Smooth muscle cell (in vitro differentiated cells): ENCODE measurements around the gene RBP3. TPM values are rescaled to one million over a fixed set of nuclear protein-coding genes. Genes with fewer than 3 reads are reported as not detected.

Experiments used
- DNase-seq: peaks from one replicate; lab custom pipeline; 2025; ENCODE audit not compliant: unreplicated experiment; lab: John Stamatoyannopoulos, UW
- H2AFZ ChIP-seq: fragments of 200-600 bp; sonication (generic); 2 replicates; pipeline ENCODE4 v1.6.0; 2016; ENCODE audit warnings: antibody characterized with exemption, low read depth, mild to moderate bottlenecking
- H3F3A ChIP-seq: fragments of 200-600 bp; sonication (generic); 2 replicates; pipeline ENCODE4 v1.6.0; 2017; ENCODE audit warnings: antibody characterized with exemption, low read depth
- H3K27ac ChIP-seq: fragments of 200-600 bp; sonication (generic); 2 replicates; pipeline ENCODE4 v1.5.1; 2016; ENCODE audit warnings: low read depth, mild to moderate bottlenecking
- H3K27me3 ChIP-seq: fragments of 200-600 bp; sonication (generic); 2 replicates; pipeline ENCODE4 v1.6.1; 2016; ENCODE audit warnings: low read depth, mild to moderate bottlenecking
- H3K36me3 ChIP-seq: fragments of 200-600 bp; sonication (generic); 2 replicates; pipeline ENCODE4 v1.5.1; 2016; ENCODE audit warnings: low read depth
- H3K4me1 ChIP-seq: fragments of 200-600 bp; sonication (generic); 2 replicates; pipeline ENCODE4 v1.5.1; 2016; ENCODE audit warnings: low read depth
- H3K4me2 ChIP-seq: fragments of 200-600 bp; sonication (generic); 2 replicates; pipeline ENCODE4 v1.6.0; 2016; ENCODE audit warnings: mild to moderate bottlenecking
- H3K4me3 ChIP-seq: fragments of 200-600 bp; sonication (generic); 2 replicates; pipeline ENCODE4 v1.5.1; 2016; ENCODE audit warnings: mild to moderate bottlenecking
- H3K79me2 ChIP-seq: fragments of 200-600 bp; sonication (generic); 2 replicates; pipeline ENCODE4 v1.6.0; 2016; ENCODE audit warnings: low read depth, mild to moderate bottlenecking
- H3K9ac ChIP-seq: fragments of 200-600 bp; sonication (generic); 2 replicates; pipeline ENCODE4 v1.6.0; 2016; ENCODE audit warnings: low read depth
- H3K9me3 ChIP-seq: fragments of 200-600 bp; sonication (generic); replicated peaks from 2 replicates; pipeline ENCODE4 v1.5.1; 2016; ENCODE audit warnings: low read depth
- H4K20me1 ChIP-seq: fragments of 200-600 bp; sonication (generic); 2 replicates; pipeline ENCODE4 v1.6.0; 2016; ENCODE audit warnings: low read depth
- WGBS: methylation state at CpG from one replicate; pipeline ENCODE4 v1.1.7; 2016; ENCODE audit warnings: low lambda C conversion rate; 5-methylcytosine and 5-hydroxymethylcytosine counted together
- polyA plus RNA-seq: library from polyadenylated mRNA; unstranded; fragments of >200 nt; fragmentation: Nextera tagmentation; extraction: Ambion mirVana; gene quantifications from 2 replicates; pipeline ENCODE4 v1.2.1, GENCODE V29; 2016
- total RNA-seq: library from RNA; depleted of rRNA; stranded (reverse); fragments of >200 nt; gene quantifications from 2 replicates; pipeline ENCODE4 v1.2.3, GENCODE V29; 2014
- TF ChIP-seq, protein P1 (sequence below): fragments of 200-600 bp; sonication (generic); IDR thresholded peaks from 2 replicates; pipeline ENCODE4 v1.5.1; 2017; ENCODE audit warnings: borderline replicate concordance, mild to moderate bottlenecking, antibody characterized with exemption; ENCODE audit not compliant: insufficient read depth, poor library complexity, severe bottlenecking

Gene RBP3
- total and polyA plus RNA-seq, 2 experiments from 2014 or later, result not detected

- Histone ChIP-seq H3K36me3 (no peaks in the 10 kb centered on the region), H3K4me3 (no peak overlapping the region), H2AFZ (no peak overlapping the region), H3F3A (no peaks in the 10 kb centered on the region), H3K9ac (no peak overlapping the region), H3K4me1 (no peaks in the 10 kb centered on the region), H3K4me2 (no peak overlapping the region), H3K79me2 (no peaks in the 10 kb centered on the region), H3K9me3 (no peaks in the 10 kb centered on the region), H3K27ac (no peak overlapping the region), H3K27me3 (no peaks in the 10 kb centered on the region), H4K20me1 (no peaks in the 10 kb centered on the region)
- TF ChIP-seq, protein P1, sequence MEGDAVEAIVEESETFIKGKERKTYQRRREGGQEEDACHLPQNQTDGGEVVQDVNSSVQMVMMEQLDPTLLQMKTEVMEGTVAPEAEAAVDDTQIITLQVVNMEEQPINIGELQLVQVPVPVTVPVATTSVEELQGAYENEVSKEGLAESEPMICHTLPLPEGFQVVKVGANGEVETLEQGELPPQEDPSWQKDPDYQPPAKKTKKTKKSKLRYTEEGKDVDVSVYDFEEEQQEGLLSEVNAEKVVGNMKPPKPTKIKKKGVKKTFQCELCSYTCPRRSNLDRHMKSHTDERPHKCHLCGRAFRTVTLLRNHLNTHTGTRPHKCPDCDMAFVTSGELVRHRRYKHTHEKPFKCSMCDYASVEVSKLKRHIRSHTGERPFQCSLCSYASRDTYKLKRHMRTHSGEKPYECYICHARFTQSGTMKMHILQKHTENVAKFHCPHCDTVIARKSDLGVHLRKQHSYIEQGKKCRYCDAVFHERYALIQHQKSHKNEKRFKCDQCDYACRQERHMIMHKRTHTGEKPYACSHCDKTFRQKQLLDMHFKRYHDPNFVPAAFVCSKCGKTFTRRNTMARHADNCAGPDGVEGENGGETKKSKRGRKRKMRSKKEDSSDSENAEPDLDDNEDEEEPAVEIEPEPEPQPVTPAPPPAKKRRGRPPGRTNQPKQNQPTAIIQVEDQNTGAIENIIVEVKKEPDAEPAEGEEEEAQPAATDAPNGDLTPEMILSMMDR, result no peak
- WGBS, result 92% methylated on average over 4 of the region's 4 CpGs
- DNase-seq, result no peak
Observed at GRCh38 chr10:47359626-47360418, 11.7 kb downstream of the RBP3 start.

- WGBS, result 72% methylated on average over 14 of the region's 14 CpGs
- H3K4me2 ChIP-seq, result no peak overlapping the region
Observed at GRCh38 chr10:47360419-47361040, 12.4 kb downstream of the RBP3 start.

GRCh38 chr10:47361293-47361692, 13.1 kb downstream of the RBP3 start:
- no peaks in the 10 kb centered on the region for H3K4me1 ChIP-seq
- H3K9me3 ChIP-seq, result no peaks in the 10 kb centered on the region
- no peak overlapping the region for H3K27ac ChIP-seq
- no peak overlapping the region for H3K9ac ChIP-seq
- no peaks in the 10 kb centered on the region for H4K20me1 ChIP-seq
- H3K79me2 ChIP-seq, result no peaks in the 10 kb centered on the region
- no peaks in the 10 kb centered on the region for H3F3A ChIP-seq
- peak; percentile 5 for DNase-seq
- no peaks in the 10 kb centered on the region for H3K27me3 ChIP-seq
- 49% methylated on average over 9 of the region's 9 CpGs for WGBS
- H3K36me3 ChIP-seq, result no peaks in the 10 kb centered on the region
- TF ChIP-seq, protein P1, result peak; percentile 90
- H3K4me2 ChIP-seq, result no peak overlapping the region
- H3K4me3 ChIP-seq, result no peak overlapping the region
- no peak overlapping the region for H2AFZ ChIP-seq

More at GRCh38 chr10:47360419-47361040, 12.4 kb downstream of the RBP3 start:
- Histone ChIP-seq H3K9me3 (no peaks in the 10 kb centered on the region), H3K79me2 (no peaks in the 10 kb centered on the region), H3K9ac (no peak overlapping the region), H4K20me1 (no peaks in the 10 kb centered on the region), H3F3A (no peaks in the 10 kb centered on the region), H3K4me1 (no peaks in the 10 kb centered on the region), H3K27me3 (no peaks in the 10 kb centered on the region), H3K27ac (no peak overlapping the region), H3K4me3 (no peak overlapping the region), H2AFZ (no peak overlapping the region), H3K36me3 (no peaks in the 10 kb centered on the region)
- no peak for DNase-seq
- TF ChIP-seq, protein P1, result no peak
